Measurements from ENCODE around the gene LYVE1.

The LYVE1 gene

GRCh38 chr11:10519630-10520029, 48.8 kb downstream of the LYVE1 start:
- DNase-seq, result no peak

- no peak for DNase-seq
Observed at GRCh38 chr11:10518891-10519290, 49.6 kb downstream of the LYVE1 start.

DNA sequence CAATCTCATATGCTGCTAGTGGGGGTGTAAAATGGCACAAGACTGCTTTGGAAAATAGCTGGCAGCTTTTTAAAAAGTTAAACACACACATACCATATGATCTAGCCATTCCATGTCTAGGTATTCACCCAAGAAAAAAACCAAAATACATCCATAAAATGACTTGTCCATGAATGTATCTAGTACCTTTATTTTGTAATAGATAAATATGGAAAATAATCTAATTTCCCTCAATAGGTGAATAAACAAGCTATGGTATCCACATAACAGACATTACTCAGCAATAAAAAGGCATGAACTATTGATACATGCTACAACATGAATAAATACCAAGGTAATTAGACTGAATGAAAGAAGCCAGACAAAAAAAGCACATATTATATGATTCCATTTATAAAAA, 50.3 kb downstream of the LYVE1 start:
- no peak for DNase-seq

DNA sequence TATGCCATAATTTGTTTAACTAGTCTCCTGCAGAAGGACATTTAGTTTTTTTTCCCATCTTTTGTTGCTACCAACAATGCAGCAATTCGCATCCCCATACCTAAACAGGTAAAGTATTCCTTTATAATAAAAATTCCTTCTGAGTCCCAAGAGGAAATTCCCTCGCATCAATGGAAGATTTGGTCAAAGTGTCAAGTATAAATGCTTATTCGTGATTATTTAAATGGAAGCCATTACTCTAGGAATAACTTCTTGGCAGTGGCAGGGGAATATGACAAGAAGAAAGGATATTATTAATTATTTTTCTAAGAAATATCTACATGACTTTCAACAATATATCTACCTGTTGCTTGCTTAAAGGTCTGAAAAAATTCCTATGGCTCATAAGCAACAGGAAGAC, 53.0 kb downstream of the LYVE1 start:
- DNase-seq, result no peak

DNA sequence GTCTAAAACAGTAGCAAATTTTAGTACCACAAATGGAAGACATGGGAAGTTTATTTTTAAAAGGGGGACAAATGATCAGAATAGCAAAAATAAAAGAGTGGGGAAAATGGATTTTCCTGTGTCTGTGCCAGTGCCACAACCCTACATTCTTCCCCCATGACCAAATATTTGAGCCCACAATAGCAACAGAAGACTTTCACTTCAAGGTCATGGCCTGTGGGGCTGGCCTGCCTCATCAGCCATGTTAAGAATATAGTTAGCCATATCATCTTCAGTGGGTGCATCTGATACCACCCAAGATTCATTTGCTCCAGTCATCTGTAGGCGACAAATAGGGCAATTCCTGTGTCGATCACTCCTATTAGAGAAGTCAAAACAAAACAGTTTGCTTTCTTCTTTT, 53.8 kb downstream of the LYVE1 start:
- DNase-seq, result no peak

- no peak for DNase-seq
Observed at GRCh38 chr11:10514202-10514601, 54.3 kb downstream of the LYVE1 start.

DNA sequence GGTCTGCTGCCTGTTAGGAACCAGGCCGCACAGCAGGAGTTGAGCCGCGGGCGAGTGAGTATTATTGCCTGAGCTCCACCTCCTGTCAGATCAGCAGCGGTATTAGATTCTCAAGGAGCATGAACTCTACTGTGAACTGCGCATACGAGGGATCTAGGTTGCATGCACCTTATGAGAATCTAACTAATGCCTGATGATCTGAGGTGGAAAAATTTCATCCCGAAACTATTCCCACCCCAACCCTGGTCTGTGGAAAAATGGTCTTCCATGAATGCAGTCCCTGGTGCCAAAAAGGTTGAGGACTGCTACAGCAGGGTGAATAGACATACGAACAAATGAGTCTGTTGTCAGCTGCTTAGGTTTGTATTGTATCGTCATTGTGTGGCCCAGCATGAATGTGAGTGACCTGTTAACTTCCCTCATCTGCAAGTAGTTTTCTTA, 57.3 kb downstream of the LYVE1 start:
- no peak for DNase-seq

All from islet precursor cell (in vitro differentiated cells).